RWPE2 (cell line): ENCODE measurements around the gene DZIP1L.
A peak's percentile ranks its signal among the peaks of the same experiment; 100 is the strongest.

Source experiments
- ATAC-seq: fragments of 200-7000 bp; cut with Tn5 transposase; 3 replicates; pipeline ENCODE4 v1.9.1; 2021; ENCODE audit warnings: low read depth
- DNase-seq: peaks from one replicate; pipeline ENCODE4 v3.0.0-alpha.2; 2020; ENCODE audit warnings: low spot score
- H3K27ac ChIP-seq: fragments of 450-650 bp; 2 replicates; pipeline ENCODE4 v1.5.1; 2017; ENCODE audit warnings: mild to moderate bottlenecking; ENCODE audit not compliant: poor library complexity, severe bottlenecking
- H3K27me3 ChIP-seq: fragments of 250-450 bp; sonication (Bioruptor Pico); 2 replicates; pipeline ENCODE4 v1.5.1; 2021; ENCODE audit warnings: mild to moderate bottlenecking, moderate library complexity; ENCODE audit not compliant: insufficient read depth, poor library complexity, severe bottlenecking
- H3K36me3 ChIP-seq: fragments of 250-450 bp; sonication (Bioruptor Pico); 2 replicates; pipeline ENCODE4 v1.5.1; 2020; ENCODE audit warnings: low read depth, mild to moderate bottlenecking, moderate library complexity
- H3K4me1 ChIP-seq: fragments of 250-450 bp; sonication (Bioruptor Pico); 2 replicates; pipeline ENCODE4 v1.5.1; 2021; ENCODE audit warnings: mild to moderate bottlenecking, moderate library complexity; ENCODE audit not compliant: insufficient read depth, poor library complexity, severe bottlenecking
- H3K4me3 ChIP-seq: fragments of 250-450 bp; sonication (Bioruptor Pico); 2 replicates; pipeline ENCODE4 v1.5.1; 2021; ENCODE audit warnings: mild to moderate bottlenecking, moderate library complexity; ENCODE audit not compliant: severe bottlenecking
- H3K9me3 ChIP-seq: fragments of 250-450 bp; sonication (Bioruptor Pico); 2 replicates; pipeline ENCODE4 v1.5.1; 2021; ENCODE audit warnings: mild to moderate bottlenecking, moderate library complexity; ENCODE audit not compliant: severe bottlenecking
- CTCF ChIP-seq: fragments of 450-650 bp; IDR thresholded peaks from one replicate; pipeline ENCODE4 v1.5.1; 2017; ENCODE audit warnings: mild to moderate bottlenecking, moderate library complexity; ENCODE audit not compliant: poor library complexity, severe bottlenecking

DZIP1L gene

GRCh38 chr3:138135146-138135832, 19.9 kb upstream of the DZIP1L start:
- Histone ChIP-seq H3K4me3 (no peak overlapping the region), H3K27ac (no peak overlapping the region), H3K27me3 (no peaks in the 10 kb centered on the region), H3K9me3 (no peaks in the 10 kb centered on the region), H3K36me3 (no peaks in the 10 kb centered on the region), H3K4me1 (no peaks in the 10 kb centered on the region)
- no peak for DNase-seq
- no peak for TF ChIP-seq CTCF
- no peak for ATAC-seq

- no peak within 1 kb of the TSS for H3K27ac ChIP-seq
- H3K36me3 ChIP-seq: no peaks in the 10 kb centered on the region
- no peak for DNase-seq
- ATAC-seq: no peak
- no peak for TF ChIP-seq CTCF
- H3K4me1 ChIP-seq: no peaks in the 10 kb centered on the region
- no peak within 1 kb of the TSS for H3K4me3 ChIP-seq
- no peaks in the 10 kb centered on the region for H3K27me3 ChIP-seq
- no peaks in the 10 kb centered on the region for H3K9me3 ChIP-seq
Measured at GRCh38 chr3:138132239-138132638, 16.8 kb upstream of the DZIP1L start, which contains the start of gene A4GNT. Gene A4GNT (minus strand): TSS chr3:138132390. CDS start chr3:138131256, 1,134 bp downstream.

GRCh38 chr3:138127636-138128365, 12.4 kb upstream of the DZIP1L start:
- ATAC-seq (no peak), DNase-seq (no peak)
- Histone ChIP-seq H3K27me3 (no peaks in the 10 kb centered on the region), H3K9me3 (no peaks in the 10 kb centered on the region), H3K36me3 (no peaks in the 10 kb centered on the region), H3K27ac (no peak overlapping the region), H3K4me1 (no peaks in the 10 kb centered on the region), H3K4me3 (no peak overlapping the region)
- no peak for TF ChIP-seq CTCF

- no peak for DNase-seq
Measured at GRCh38 chr3:138125548-138126221, 10.3 kb upstream of the DZIP1L start.

More at GRCh38 chr3:138125548-138126221, 10.3 kb upstream of the DZIP1L start:
- Histone ChIP-seq H3K27me3 (no peaks in the 10 kb centered on the region), H3K9me3 (no peaks in the 10 kb centered on the region), H3K36me3 (no peaks in the 10 kb centered on the region), H3K27ac (no peak overlapping the region), H3K4me1 (no peaks in the 10 kb centered on the region), H3K4me3 (no peak overlapping the region)
- TF ChIP-seq CTCF: no peak
- ATAC-seq: peak; percentile 36; the same call in 1 of the 3 replicates
